Glutamatergic neuron (in vitro differentiated cells): ENCODE measurements around the gene AP3B2. TPM values are rescaled to one million over a fixed set of nuclear protein-coding genes. Genes with fewer than 3 reads are reported as not detected.

ENCODE experiments used
- DNase-seq: peaks from one replicate; pipeline ENCODE4 v3.0.0; 2022
- H3K27ac Mint-ChIP-seq: one replicate; pipeline ENCODE4 v1.8.0; 2020; ENCODE audit warnings: mild to moderate bottlenecking, mixed read lengths, inconsistent platforms; ENCODE audit not compliant: unreplicated experiment
- H3K27me3 Mint-ChIP-seq: one replicate; pipeline ENCODE4 v1.8.0; 2020; ENCODE audit warnings: mild to moderate bottlenecking, moderate library complexity, mixed read lengths, inconsistent platforms; ENCODE audit not compliant: unreplicated experiment
- H3K36me3 Mint-ChIP-seq: one replicate; pipeline ENCODE4 v1.8.0; 2020; ENCODE audit warnings: mild to moderate bottlenecking, mixed read lengths, inconsistent platforms; ENCODE audit not compliant: unreplicated experiment
- H3K4me1 Mint-ChIP-seq: one replicate; pipeline ENCODE4 v1.8.0; 2020; ENCODE audit warnings: mild to moderate bottlenecking, low read depth, mixed read lengths, inconsistent platforms; ENCODE audit not compliant: unreplicated experiment
- H3K4me3 Mint-ChIP-seq: one replicate; pipeline ENCODE4 v1.8.0; 2020; ENCODE audit warnings: mild to moderate bottlenecking, mixed read lengths, inconsistent platforms; ENCODE audit not compliant: unreplicated experiment
- H3K9me3 Mint-ChIP-seq: one replicate; pipeline ENCODE4 v1.8.0; 2020; ENCODE audit warnings: mild to moderate bottlenecking, moderate library complexity, mixed read lengths, inconsistent platforms; ENCODE audit not compliant: unreplicated experiment
- CTCF ChIP-seq: fragments of 200-600 bp; sonication (generic); IDR thresholded peaks from one replicate; pipeline ENCODE4 v1.5.0; 2021; ENCODE audit not compliant: partially characterized antibody, unreplicated experiment
- total RNA-seq: library from RNA; stranded (reverse); fragmentation: NEBNext Ultra II Directional; extraction: Animal tissue kit (Norgen Biotek cat#: 25700); gene quantifications from one replicate; pipeline ENCODE4 v1.2.1, GENCODE V29; 2021; ENCODE audit not compliant: unreplicated experiment

Gene AP3B2
- total RNA-seq, 1 donor from 2014 or later = 218 TPM

GRCh38 chr15:82660378-82660777 is 49.3 kb downstream of the AP3B2 start:
- Mint-ChIP-seq H3K4me3 (peak overlapping the region; percentile 7), H3K4me1 (peaks cover 3% of the 10 kb centered on the region), H3K9me3 (peaks cover 5% of the 10 kb centered on the region), H3K27me3 (peaks cover 13% of the 10 kb centered on the region), H3K36me3 (peaks cover 22% of the 10 kb centered on the region), H3K27ac (no peak overlapping the region)
- TF ChIP-seq CTCF = no peak
- no peak for DNase-seq

GRCh38 chr15:82656641-82657266 is 52.9 kb downstream of the AP3B2 start:
- H3K27me3 Mint-ChIP-seq = peaks cover 6% of the 10 kb centered on the region
- H3K9me3 Mint-ChIP-seq = peaks cover 2% of the 10 kb centered on the region
- peaks cover 18% of the 10 kb centered on the region for H3K36me3 Mint-ChIP-seq
- no peak for TF ChIP-seq CTCF
- H3K4me3 Mint-ChIP-seq = no peak overlapping the region
- peaks cover 3% of the 10 kb centered on the region for H3K4me1 Mint-ChIP-seq
- H3K27ac Mint-ChIP-seq = no peak overlapping the region
- DNase-seq = no peak

- no peak overlapping the region for H3K4me3 Mint-ChIP-seq
- no peak for TF ChIP-seq CTCF
- no peak overlapping the region for H3K27ac Mint-ChIP-seq
- peaks cover 11% of the 10 kb centered on the region for H3K36me3 Mint-ChIP-seq
- DNase-seq = no peak
- H3K9me3 Mint-ChIP-seq = peaks cover 2% of the 10 kb centered on the region
- H3K27me3 Mint-ChIP-seq = peaks cover 4% of the 10 kb centered on the region
- H3K4me1 Mint-ChIP-seq = no peaks in the 10 kb centered on the region
These were observed 54.1 kb downstream of the AP3B2 start for GRCh38 chr15:82655606-82656005.

- no peak for TF ChIP-seq CTCF
- no peak for DNase-seq
- Mint-ChIP-seq H3K27me3 (peaks cover 5% of the 10 kb centered on the region), H3K36me3 (no peaks in the 10 kb centered on the region), H3K27ac (no peak overlapping the region), H3K4me1 (no peaks in the 10 kb centered on the region), H3K4me3 (no peak overlapping the region), H3K9me3 (no peaks in the 10 kb centered on the region)
These were observed 56.0 kb downstream of the AP3B2 start for GRCh38 chr15:82653483-82654168.

- TF ChIP-seq CTCF = no peak
- Mint-ChIP-seq H3K27me3 (peaks cover 9% of the 10 kb centered on the region), H3K27ac (no peak overlapping the region), H3K36me3 (no peaks in the 10 kb centered on the region), H3K9me3 (no peaks in the 10 kb centered on the region), H3K4me1 (no peaks in the 10 kb centered on the region), H3K4me3 (no peak overlapping the region)
- no peak for DNase-seq
These were observed 58.0 kb downstream of the AP3B2 start for GRCh38 chr15:82651708-82652107.
